HUES6 (cell line): ENCODE measurements around the gene VSIR.

Source experiments
- H3K27ac ChIP-seq: 2 replicates; pipeline ENCODE4 v1.7.0; 2013; ENCODE audit warnings: low read depth, mild to moderate bottlenecking, low read length, inconsistent platforms
- H3K27me3 ChIP-seq: 2 replicates; pipeline ENCODE4 v1.6.1; 2013; ENCODE audit warnings: low read length; ENCODE audit not compliant: control insufficient read depth, insufficient read depth
- H3K36me3 ChIP-seq: 2 replicates; pipeline ENCODE4 v1.6.1; 2013; ENCODE audit warnings: low read length; ENCODE audit not compliant: control insufficient read depth, insufficient read depth
- H3K4me1 ChIP-seq: 2 replicates; pipeline ENCODE4 v1.6.1; 2013; ENCODE audit warnings: low read length; ENCODE audit not compliant: control insufficient read depth, insufficient read depth
- H3K4me3 ChIP-seq: 2 replicates; pipeline ENCODE4 v1.5.1; 2013; ENCODE audit warnings: low read depth, low read length
- H3K9ac ChIP-seq: one replicate; pipeline ENCODE4 v1.6.1; 2013; ENCODE audit warnings: mild to moderate bottlenecking, low read length
- H3K9me3 ChIP-seq: 2 replicates; pipeline ENCODE4 v1.6.1; 2013; ENCODE audit warnings: low read depth, low read length; ENCODE audit not compliant: control insufficient read depth, insufficient read depth

The VSIR gene

GRCh38 chr10:71757399-71757922 is 15.9 kb downstream of the VSIR start:
- Histone ChIP-seq H3K9me3 (no peaks in the 10 kb centered on the region), H3K9ac (no peak overlapping the region), H3K36me3 (no peaks in the 10 kb centered on the region), H3K27ac (no peak overlapping the region), H3K4me1 (peaks cover 13% of the 10 kb centered on the region), H3K4me3 (no peak overlapping the region), H3K27me3 (no peaks in the 10 kb centered on the region; the same call in 1 of the 2 replicates)

- no peaks in the 10 kb centered on the region for H3K36me3 ChIP-seq
- no peak overlapping the region for H3K27ac ChIP-seq
- H3K4me3 ChIP-seq, result no peak overlapping the region
- no peaks in the 10 kb centered on the region; the same call in 1 of the 2 replicates for H3K27me3 ChIP-seq
- H3K4me1 ChIP-seq, result peaks cover 13% of the 10 kb centered on the region
- no peak overlapping the region for H3K9ac ChIP-seq
- H3K9me3 ChIP-seq, result no peaks in the 10 kb centered on the region
Measured at GRCh38 chr10:71756311-71757191, 16.8 kb downstream of the VSIR start.

GRCh38 chr10:71755179-71755879 is 18.0 kb downstream of the VSIR start:
- H3K4me1 ChIP-seq, result peaks cover 13% of the 10 kb centered on the region
- H3K27me3 ChIP-seq, result no peaks in the 10 kb centered on the region; the same call in 1 of the 2 replicates
- no peak overlapping the region for H3K4me3 ChIP-seq
- no peak overlapping the region for H3K27ac ChIP-seq
- H3K9me3 ChIP-seq, result no peaks in the 10 kb centered on the region
- H3K36me3 ChIP-seq, result no peaks in the 10 kb centered on the region
- H3K9ac ChIP-seq, result no peak overlapping the region

GRCh38 chr10:71754562-71754961 is 18.8 kb downstream of the VSIR start:
- Histone ChIP-seq H3K4me3 (no peak overlapping the region), H3K36me3 (no peaks in the 10 kb centered on the region), H3K9me3 (no peaks in the 10 kb centered on the region), H3K27me3 (no peaks in the 10 kb centered on the region; the same call in 1 of the 2 replicates), H3K9ac (no peak overlapping the region), H3K27ac (no peak overlapping the region), H3K4me1 (peaks cover 13% of the 10 kb centered on the region)

GRCh38 chr10:71753960-71754505 is 19.3 kb downstream of the VSIR start:
- no peak overlapping the region for H3K4me3 ChIP-seq

GRCh38 chr10:71753091-71753959 is 20.0 kb downstream of the VSIR start:
- Histone ChIP-seq H3K4me3 (no peak overlapping the region), H3K27ac (no peak overlapping the region), H3K9me3 (no peaks in the 10 kb centered on the region), H3K36me3 (no peaks in the 10 kb centered on the region), H3K9ac (no peak overlapping the region), H3K27me3 (no peaks in the 10 kb centered on the region; the same call in 1 of the 2 replicates), H3K4me1 (peaks cover 21% of the 10 kb centered on the region)

More at GRCh38 chr10:71753960-71754505, 19.3 kb downstream of the VSIR start:
- Histone ChIP-seq H3K9ac (no peak overlapping the region), H3K27me3 (no peaks in the 10 kb centered on the region; the same call in 1 of the 2 replicates), H3K9me3 (no peaks in the 10 kb centered on the region), H3K36me3 (no peaks in the 10 kb centered on the region), H3K4me1 (peaks cover 14% of the 10 kb centered on the region), H3K27ac (no peak overlapping the region)

GRCh38 chr10:71752391-71753090 is 20.8 kb downstream of the VSIR start:
- Histone ChIP-seq H3K9ac (no peak overlapping the region), H3K27me3 (no peaks in the 10 kb centered on the region; the same call in 1 of the 2 replicates), H3K4me1 (peaks cover 19% of the 10 kb centered on the region), H3K27ac (no peak overlapping the region), H3K4me3 (no peak overlapping the region), H3K36me3 (no peaks in the 10 kb centered on the region), H3K9me3 (no peaks in the 10 kb centered on the region)

- Histone ChIP-seq H3K36me3 (no peaks in the 10 kb centered on the region), H3K9me3 (no peaks in the 10 kb centered on the region), H3K27ac (no peak overlapping the region), H3K4me3 (no peak overlapping the region), H3K9ac (no peak overlapping the region), H3K27me3 (no peaks in the 10 kb centered on the region; the same call in 1 of the 2 replicates), H3K4me1 (peaks cover 16% of the 10 kb centered on the region; the same call in 1 of the 2 replicates)
Measured at GRCh38 chr10:71751515-71752224, 21.6 kb downstream of the VSIR start.

- Histone ChIP-seq H3K9ac (no peak overlapping the region), H3K4me1 (peaks cover 21% of the 10 kb centered on the region; the same call in 1 of the 2 replicates), H3K4me3 (no peak overlapping the region), H3K36me3 (no peaks in the 10 kb centered on the region), H3K27me3 (no peaks in the 10 kb centered on the region; the same call in 1 of the 2 replicates), H3K9me3 (no peaks in the 10 kb centered on the region), H3K27ac (no peak overlapping the region)
Measured at GRCh38 chr10:71750986-71751385, 22.3 kb downstream of the VSIR start.
